Endothelial cell of umbilical vein (primary cell): ENCODE data around the gene CIRBP.

Experiments used
- FOS ChIP-seq: IDR thresholded peaks from 2 replicates; pipeline ENCODE4 v1.6.1; 2011; ENCODE audit warnings: mild to moderate bottlenecking, low read length, moderate library complexity, borderline replicate concordance; ENCODE audit not compliant: insufficient read depth
- JUN ChIP-seq: IDR thresholded peaks from 2 replicates; pipeline ENCODE4 v1.6.1; 2011; ENCODE audit warnings: borderline replicate concordance, low read depth; ENCODE audit not compliant: insufficient read length, insufficient read depth
- MYC ChIP-seq: IDR thresholded peaks from one replicate; pipeline ENCODE4 v1.6.1; 2011; ENCODE audit warnings: mild to moderate bottlenecking, low read depth, low read length

- TF ChIP-seq FOS (no peak), JUN (no peak), MYC (no peak)
Observed at GRCh38 chr19:1293782-1294604, 24.9 kb downstream of the CIRBP start.
